GM12878 (cell line): ENCODE data around the gene RGS6. TPM values are rescaled to one million over a fixed set of nuclear protein-coding genes. Genes with fewer than 3 reads are reported as not detected.

Source experiments
- ATAC-seq: fragments of 200-7000 bp; cut with Tn5 transposase; 3 replicates; pipeline ENCODE4 v1.9.1; 2020; ENCODE audit warnings: mild to moderate bottlenecking, moderate library complexity
- BruUV-seq: library from RNA; stranded (reverse); fragments of 400-500 nt; replicated peaks from 2 replicates; lab custom pipeline; 2021; lab: Mats Ljungman, UMichigan
- CTCF ChIA-PET: fragments of 300-600 bp; sonication (Branson Sonifier 250); formaldehyde crosslinking; extraction: SDS; loops from one replicate; lab custom pipeline; 2021; ENCODE audit warnings: inconsistent platforms; lab: Yijun Ruan, JAX
- POLR2A ChIA-PET: fragments of 350-600 bp; formaldehyde crosslinking; extraction: SDS; loops from one replicate; lab custom pipeline; 2021; ENCODE audit warnings: inconsistent platforms; lab: Charles Lee
- RAD21 ChIA-PET: fragments of 300-600 bp; sonication (Branson Sonifier 250); formaldehyde crosslinking; loops from one replicate; lab custom pipeline; 2023; ENCODE audit warnings: antibody characterized with exemption; ENCODE audit not compliant: unreplicated experiment; lab: Charles Lee
- SMC1A ChIA-PET: fragments of 300-600 bp; sonication (Branson Sonifier 250); formaldehyde crosslinking; loops from one replicate; lab custom pipeline; 2023; ENCODE audit not compliant: unreplicated experiment, uncharacterized antibody; lab: Charles Lee
- DNase-seq: peaks from one replicate; pipeline ENCODE4 v3.0.0-alpha.2; 2011; ENCODE audit warnings: low read depth, low spot score
- FAIRE-seq: peaks from 3 replicates; lab custom pipeline; 2011; peaks lifted over from hg19 to GRCh38; lab: Jason Lieb, UNC
- H2AFZ ChIP-seq: 2 replicates; pipeline ENCODE4 v1.6.0; 2011; ENCODE audit warnings: low read depth, low read length, control low read depth; ENCODE audit not compliant: control insufficient read depth
- H3K27ac ChIP-seq: 2 replicates; pipeline ENCODE4 v1.5.1; 2011; ENCODE audit warnings: control low read depth; ENCODE audit not compliant: control insufficient read depth, insufficient read depth
- H3K27me3 ChIP-seq, 2 experiments: replicated peaks in 1 of 2; 2 replicates each; pipeline versions ENCODE4 v1.6.0 to v1.6.1; 2011; ENCODE audit warnings: low read length in 1 of 2; ENCODE audit not compliant: control insufficient read depth in 2 of 2, insufficient read depth in 2 of 2
- H3K36me3 ChIP-seq, 2 experiments: 2 replicates each; pipeline ENCODE4 v1.5.1; 2011; ENCODE audit warnings: low read length in 1 of 2; ENCODE audit not compliant: control insufficient read depth in 2 of 2, insufficient read depth in 2 of 2
- H3K4me1 ChIP-seq: 2 replicates; pipeline ENCODE4 v1.6.1; 2011; ENCODE audit warnings: mild to moderate bottlenecking, low read length, moderate library complexity, mixed read lengths; ENCODE audit not compliant: control insufficient read depth, insufficient read depth
- H3K4me2 ChIP-seq: 2 replicates; pipeline ENCODE4 v1.6.0; 2011; ENCODE audit warnings: control low read depth; ENCODE audit not compliant: control insufficient read depth, insufficient read depth
- H3K4me3 ChIP-seq: fragments of 200-600 bp; sonication (generic); 2 replicates; pipeline ENCODE4 v1.5.1; 2016
- H3K79me2 ChIP-seq: 2 replicates; pipeline ENCODE4 v1.6.0; 2011; ENCODE audit warnings: low read length; ENCODE audit not compliant: control insufficient read depth, insufficient read depth
- H3K9ac ChIP-seq: 2 replicates; pipeline ENCODE4 v1.8.0; 2011; ENCODE audit warnings: low read length, control low read depth, mixed read lengths; ENCODE audit not compliant: control insufficient read depth, insufficient read depth
- H3K9me3 ChIP-seq: replicated peaks from 3 replicates; pipeline ENCODE4 v1.5.1; 2011; ENCODE audit warnings: mild to moderate bottlenecking, low read length; ENCODE audit not compliant: control insufficient read depth, insufficient read depth
- H4K20me1 ChIP-seq: 2 replicates; pipeline ENCODE4 v1.6.0; 2011; ENCODE audit not compliant: control insufficient read depth, insufficient read depth
- EGR1 ChIP-seq, 2 experiments: IDR thresholded peaks; 1 replicate in 1 of 2; 2 replicates in 1 of 2; pipeline ENCODE4 v1.6.1; 2011 to 2012; ENCODE audit warnings: low read depth in 2 of 2, low read length in 2 of 2, borderline replicate concordance in 1 of 2, mild to moderate bottlenecking in 1 of 2, moderate library complexity in 1 of 2
- ESRRA ChIP-seq: IDR thresholded peaks from 2 replicates; pipeline ENCODE4 v1.6.1; 2012; ENCODE audit warnings: mild to moderate bottlenecking, low read length, improper control_type of control experiment
- FOS ChIP-seq: IDR thresholded peaks from 3 replicates; pipeline ENCODE4 v1.6.1; 2011; ENCODE audit warnings: borderline replicate concordance; ENCODE audit not compliant: insufficient read length; ENCODE audit errors: extremely low read depth
- NFIC ChIP-seq: IDR thresholded peaks from 2 replicates; pipeline ENCODE4 v1.6.1; 2012; ENCODE audit warnings: low read depth, mild to moderate bottlenecking, inconsistent platforms, low read length, moderate library complexity
- RAD51 ChIP-seq: fragments of 450-650 bp; IDR thresholded peaks from 2 replicates; pipeline ENCODE4 v1.6.1; 2016; ENCODE audit warnings: moderate library complexity, mild to moderate bottlenecking, inconsistent platforms
- RFX5 ChIP-seq: IDR thresholded peaks from 2 replicates; pipeline ENCODE4 v1.6.1; 2011; ENCODE audit warnings: low read depth, low read length, improper control_type of control experiment
- SKIL ChIP-seq: fragments of 450-650 bp; IDR thresholded peaks from 2 replicates; pipeline ENCODE4 v1.6.1; 2017; ENCODE audit warnings: mild to moderate bottlenecking, low read depth, inconsistent platforms; ENCODE audit not compliant: poor library complexity, severe bottlenecking
- SREBF2 ChIP-seq: IDR thresholded peaks from 2 replicates; pipeline ENCODE4 v1.6.1; 2012; ENCODE audit warnings: mild to moderate bottlenecking, low read length
- TCF3 ChIP-seq: IDR thresholded peaks from 2 replicates; pipeline ENCODE4 v1.6.1; 2012; ENCODE audit warnings: low read depth, mild to moderate bottlenecking, low read length, borderline replicate concordance; ENCODE audit not compliant: insufficient read depth
- YBX1 ChIP-seq: fragments of 450-650 bp; IDR thresholded peaks from 2 replicates; pipeline ENCODE4 v1.6.1; 2016; ENCODE audit warnings: antibody characterized with exemption
- ZNF217 ChIP-seq: fragments of 450-650 bp; IDR thresholded peaks from 2 replicates; pipeline ENCODE4 v1.6.1; 2017; ENCODE audit warnings: antibody characterized with exemption, mild to moderate bottlenecking
- ZNF274 ChIP-seq: IDR thresholded peaks from one replicate; pipeline ENCODE4 v1.8.0; 2011; ENCODE audit not compliant: insufficient read length, insufficient read depth
- WGBS: methylation state at CpG from one replicate; pipeline ENCODE4 v1.1.6; 2016; ENCODE audit warnings: low lambda C conversion rate; ENCODE audit not compliant: insufficient replicate concordance, insufficient coverage; ENCODE audit errors: missing lambda C conversion rate; 5-methylcytosine and 5-hydroxymethylcytosine counted together
- in situ Hi-C: fragments of 300-500 bp; cut with MboI; formaldehyde crosslinking; loops from 9 replicates; pipeline ENCODE4 v1.14.3; 2018; ENCODE audit warnings: mixed read lengths
- intact Hi-C: fragments of 100-400 bp; cut with micrococcal nuclease; formaldehyde crosslinking; loops from one replicate; pipeline ENCODE4 v1.14.2; 2022; ENCODE audit not compliant: unreplicated experiment
- polyA plus RNA-seq, 11 experiments: library from polyadenylated mRNA; depleted of rRNA in 4 of 11; unstranded in 6 of 11; stranded (reverse) in 5 of 11; fragments of >200 nt; fragmentation: Nextera tagmentation in 4 of 11; fragmentation: Illumina TruSeq in 1 of 11; extraction: Ambion mirVana in 4 of 11; extraction: Trizol in 1 of 11; gene quantifications; 1 replicate in 1 of 11; 2 replicates in 10 of 11; pipeline versions ENCODE4 v1.2.1 to v1.2.3, GENCODE V29; 2011 to 2016; ENCODE audit warnings: inconsistent platforms in 2 of 11, missing spikeins in 2 of 11, low read depth in 1 of 11
- total RNA-seq, 4 experiments: library from RNA; depleted of rRNA in 3 of 4; stranded (reverse); fragments of >200 nt in 3 of 4; fragmentation: Illumina TruSeq in 1 of 4; extraction: Trizol in 1 of 4; gene quantifications; 2 replicates each; pipeline versions ENCODE4 v1.2.1 to v1.2.3, GENCODE V29; 2013 to 2021

RGS6 gene
- total and polyA plus RNA-seq, 10 of the 15 experiments (the other 5 are each of a cell fraction or from before 2014, with no cell fraction given) = 3.9 to 18.1 (median 12.4) TPM

GRCh38 chr14:71970272-71970671 lies 38.0 kb downstream of the RGS6 start:
- no peaks in the 10 kb centered on the region for H4K20me1 ChIP-seq
- no peaks in the 10 kb centered on the region for H3K36me3 ChIP-seq
- BruUV-seq = no TSS peak
- no peak overlapping the region for H3K4me2 ChIP-seq
- H3K9ac ChIP-seq = no peak overlapping the region
- H3K9me3 ChIP-seq = no peaks in the 10 kb centered on the region; the same call in 2 of the 3 replicates
- in situ Hi-C loops (no loop called here), intact Hi-C loops (no loop called here)
- H3K27ac ChIP-seq = no peak overlapping the region
- DNase-seq (no peak), ATAC-seq (no peak)
- H3K79me2 ChIP-seq = no peaks in the 10 kb centered on the region
- H3K27me3 ChIP-seq = no peaks in the 10 kb centered on the region
- H3K4me1 ChIP-seq = peaks cover 6% of the 10 kb centered on the region
- POLR2A ChIA-PET = interaction anchor here (0.6 kb wide), 1 partner anchor 14 kb away, joined by 3 read pairs; no protein-coding TSS in a partner anchor
- RAD21 ChIA-PET = interaction anchor here (1.3 to 1.4 kb wide), 2 partner anchors 21 to 28 kb away, joined by 3 read pairs; no protein-coding TSS in a partner anchor
- CTCF ChIA-PET = interaction anchor here (1.1 kb wide), 1 partner anchor 13 kb away, joined by 3 read pairs; no protein-coding TSS in a partner anchor
- TF ChIP-seq ZNF274 = no peak
- no peak for TF ChIP-seq RAD51
- TF ChIP-seq, all 136 proteins: peak for 0
- Histone ChIP-seq H2AFZ (no peak overlapping the region), H3K4me3 (no peak overlapping the region)
- 34% methylated on average over 3 of the region's 3 CpGs for WGBS
- SMC1A ChIA-PET = interaction anchor here (1.1 to 2.4 kb wide), 6 partner anchors 9 to 55 kb away, joined by 3 to 8 read pairs (median 6); no protein-coding TSS in a partner anchor
- no peak for FAIRE-seq

GRCh38 chr14:71985538-71986189 lies 53.4 kb downstream of the RGS6 start:
- WGBS = 17% methylated on average over 3 of the region's 3 CpGs
- no peaks in the 10 kb centered on the region for H3K27me3 ChIP-seq
- no peaks in the 10 kb centered on the region for H3K4me1 ChIP-seq
- in situ Hi-C loops (no loop called here), intact Hi-C loops (no loop called here)
- H3K9ac ChIP-seq = no peak overlapping the region
- no peak overlapping the region for H2AFZ ChIP-seq
- ChIA-PET POLR2A (interaction anchor here (1.5 to 6.2 kb wide), 2 partner anchors 12 to 13 kb away, joined by 5 to 25 read pairs; no protein-coding TSS in a partner anchor), RAD21 (interaction anchor here (0.9 to 1.1 kb wide), 3 partner anchors 21 to 53 kb away, joined by 3 to 5 read pairs (median 3); partner anchors contain the start of gene RGS6), SMC1A (interaction anchor here (1.5 to 3.9 kb wide), 7 partner anchors 13 to 129 kb away, joined by 3 to 26 read pairs (median 7); partner anchors contain the start of gene RGS6), CTCF (interaction anchor here (1.1 to 2.2 kb wide), 4 partner anchors 13 to 53 kb away, joined by 3 to 9 read pairs (median 6); partner anchors contain the start of gene RGS6)
- peak overlapping the region; percentile 1; the same call in 1 of the 2 replicates for H3K4me2 ChIP-seq
- H3K4me3 ChIP-seq = no peak overlapping the region
- no peaks in the 10 kb centered on the region for H3K36me3 ChIP-seq
- H3K79me2 ChIP-seq = no peaks in the 10 kb centered on the region
- BruUV-seq = no TSS peak
- DNase-seq = no peak
- peak; percentile 29 for ATAC-seq
- no peak for FAIRE-seq
- H3K27ac ChIP-seq = no peak overlapping the region
- no peaks in the 10 kb centered on the region; the same call in 2 of the 3 replicates for H3K9me3 ChIP-seq
- H4K20me1 ChIP-seq = no peaks in the 10 kb centered on the region
- TF ChIP-seq RFX5 = no peak
- TF ChIP-seq FOS = no peak
- TF ChIP-seq SKIL = no peak
- no peak for TF ChIP-seq ZNF217
- TF ChIP-seq NFIC = no peak
- no peak for TF ChIP-seq TCF3
- no peak for TF ChIP-seq ESRRA
- TF ChIP-seq EGR1 (IDR thresholded peaks at IDR 0.05; ENCODE audit: borderline replicate concordance in 1 of 2, low read depth in 2 of 2, low read length in 2 of 2) = no peak
- TF ChIP-seq ZNF274 = no peak
- no peak for TF ChIP-seq YBX1
- TF ChIP-seq SREBF2 = no peak
